IMR-90 (cell line): Measurements from ENCODE around the gene GPC5. TPM values are rescaled to one million over a fixed set of nuclear protein-coding genes. Genes with fewer than 3 reads are reported as not detected.
A peak's percentile ranks its signal among the peaks of the same experiment; 100 is the strongest.

Experiments used
- ATAC-seq: fragments of 200-7000 bp; cut with Tn5 transposase; 2 replicates; pipeline ENCODE4 v1.9.1; 2020; ENCODE audit warnings: low read depth, mild to moderate bottlenecking, moderate library complexity
- BruUV-seq: library from RNA; stranded (reverse); fragments of 400-500 nt; replicated peaks from 2 replicates; lab custom pipeline; 2021; lab: Mats Ljungman, UMichigan
- CTCF ChIA-PET: fragments of 300-600 bp; formaldehyde crosslinking; extraction: SDS; loops from one replicate; lab custom pipeline; 2021; ENCODE audit warnings: antibody characterized with exemption; lab: Yijun Ruan, JAX
- POLR2A ChIA-PET: fragments of 300-600 bp; sonication (Branson Sonifier 250); formaldehyde crosslinking; loops from one replicate; lab custom pipeline; 2022; ENCODE audit warnings: antibody characterized with exemption; ENCODE audit not compliant: unreplicated experiment; lab: Charles Lee
- DNase-seq: peaks from one replicate; pipeline ENCODE4 v3.0.0; 2013
- H2AFZ ChIP-seq: replicated peaks from 2 replicates; pipeline ENCODE3; 2013; ENCODE audit warnings: low read length, mild to moderate bottlenecking; ENCODE audit not compliant: poor library complexity
- H2AK5ac ChIP-seq: 2 replicates; pipeline ENCODE4 v1.6.1; 2013; ENCODE audit warnings: low read depth, low read length, inconsistent platforms
- H2AK9ac ChIP-seq: replicated peaks from 2 replicates; pipeline ENCODE3; 2013; ENCODE audit warnings: mild to moderate bottlenecking, low read depth, low read length, moderate library complexity; ENCODE audit not compliant: poor library complexity
- H2BK120ac ChIP-seq: 2 replicates; pipeline ENCODE4 v1.6.1; 2013; ENCODE audit warnings: low read depth, low read length, inconsistent platforms
- H2BK15ac ChIP-seq: 3 replicates; pipeline ENCODE4 v1.6.1; 2013; ENCODE audit warnings: low read depth, low read length, inconsistent platforms
- H2BK20ac ChIP-seq: 2 replicates; pipeline ENCODE4 v1.6.1; 2013; ENCODE audit warnings: low read depth, mild to moderate bottlenecking, inconsistent platforms, low read length, moderate library complexity
- H2BK5ac ChIP-seq: 2 replicates; pipeline ENCODE4 v1.6.1; 2013; ENCODE audit warnings: mild to moderate bottlenecking, low read depth, low read length, inconsistent platforms; ENCODE audit not compliant: poor library complexity, severe bottlenecking
- H3K14ac ChIP-seq: replicated peaks from 2 replicates; pipeline ENCODE4 v1.6.1; 2013; ENCODE audit warnings: low read depth, low read length, inconsistent platforms
- H3K18ac ChIP-seq: 2 replicates; pipeline ENCODE4 v1.6.1; 2013; ENCODE audit warnings: low read depth, low read length, control low read depth
- H3K23ac ChIP-seq: 2 replicates; pipeline ENCODE4 v1.6.1; 2013; ENCODE audit warnings: low read depth, low read length, inconsistent platforms
- H3K27ac ChIP-seq: 2 replicates; pipeline ENCODE4 v1.5.1; 2013; ENCODE audit warnings: mild to moderate bottlenecking, control low read depth, low read length; ENCODE audit not compliant: insufficient read depth
- H3K27me3 ChIP-seq: 2 replicates; pipeline ENCODE4 v1.6.1; 2013; ENCODE audit warnings: low read length; ENCODE audit not compliant: control insufficient read depth, insufficient read depth
- H3K36me3 ChIP-seq: 2 replicates; pipeline ENCODE4 v1.6.1; 2013; ENCODE audit warnings: low read length, mixed read lengths; ENCODE audit not compliant: control insufficient read depth, insufficient read depth
- H3K4ac ChIP-seq: 2 replicates; pipeline ENCODE4 v1.6.1; 2013; ENCODE audit warnings: low read depth, low read length, inconsistent platforms
- H3K4me1 ChIP-seq: 2 replicates; pipeline ENCODE4 v1.6.1; 2013; ENCODE audit warnings: low read length, mixed read lengths; ENCODE audit not compliant: control insufficient read depth, insufficient read depth
- H3K4me2 ChIP-seq: 2 replicates; pipeline ENCODE4 v1.6.1; 2013; ENCODE audit warnings: low read depth, mild to moderate bottlenecking, control low read depth, low read length, moderate library complexity
- H3K4me3 ChIP-seq: 2 replicates; pipeline ENCODE4 v1.5.1; 2013; ENCODE audit warnings: low read depth, mild to moderate bottlenecking, control low read depth, low read length, moderate library complexity; ENCODE audit not compliant: insufficient read depth
- H3K56ac ChIP-seq: 2 replicates; pipeline ENCODE4 v1.6.1; 2013; ENCODE audit warnings: low read length, inconsistent platforms; ENCODE audit not compliant: insufficient read depth; ENCODE audit errors: extremely low read depth
- H3K79me1 ChIP-seq, 2 experiments: 2 replicates each; pipeline ENCODE4 v1.6.1; 2013; ENCODE audit warnings: low read length in 2 of 2, inconsistent platforms in 1 of 2, low read depth in 1 of 2
- H3K9ac ChIP-seq: 2 replicates; pipeline ENCODE4 v1.6.1; 2013; ENCODE audit warnings: low read depth, low read length, control low read depth
- H3K9me1 ChIP-seq: 2 replicates; pipeline ENCODE4 v1.6.1; 2013; ENCODE audit warnings: low read length, inconsistent platforms; ENCODE audit not compliant: insufficient read depth
- H3K9me3 ChIP-seq: 2 replicates; pipeline ENCODE4 v1.6.1; 2013; ENCODE audit warnings: low read length; ENCODE audit not compliant: control insufficient read depth, insufficient read depth
- H4K20me1 ChIP-seq: 2 replicates; pipeline ENCODE4 v1.6.1; 2013; ENCODE audit warnings: low read length, inconsistent platforms; ENCODE audit not compliant: insufficient read depth
- H4K5ac ChIP-seq: 2 replicates; pipeline ENCODE4 v1.6.1; 2013; ENCODE audit warnings: mild to moderate bottlenecking, low read depth, low read length, control low read depth
- H4K8ac ChIP-seq, 2 experiments: 2 replicates each; pipeline ENCODE4 v1.6.1; 2013; ENCODE audit warnings: low read depth in 2 of 2, low read length in 2 of 2, control low read depth in 1 of 2, inconsistent platforms in 1 of 2
- H4K91ac ChIP-seq: 2 replicates; pipeline ENCODE4 v1.6.1; 2013; ENCODE audit warnings: low read depth, low read length, inconsistent platforms; ENCODE audit not compliant: insufficient read depth
- CEBPB ChIP-seq: IDR thresholded peaks from 2 replicates; pipeline ENCODE4 v1.6.1; 2012; ENCODE audit warnings: low read depth, low read length, improper control_type of control experiment
- FOS ChIP-seq: fragments of 150-350 bp; IDR thresholded peaks from 2 replicates; pipeline ENCODE4 v1.6.1; 2016; ENCODE audit warnings: low read depth, low read length
- WGBS, 2 experiments: methylation state at CpG; one replicate each; pipeline versions ENCODE4 v1.1.5 to v1.1.7; 2013; ENCODE audit warnings: missing lambda C conversion rate in 2 of 2; ENCODE audit not compliant: insufficient read length in 1 of 2; ENCODE audit errors: extremely low coverage in 2 of 2; 5-methylcytosine and 5-hydroxymethylcytosine counted together
- dilution Hi-C: fragments of 300-500 bp; cut with HindIII; formaldehyde crosslinking; loops from one replicate; pipeline ENCODE4 v1.14.3; 2018; ENCODE audit warnings: low sequenced_read_pairs; ENCODE audit not compliant: unreplicated experiment
- in situ Hi-C: fragments of 300-500 bp; cut with MboI; formaldehyde crosslinking; loops from 3 replicates; pipeline ENCODE4 v1.14.3; 2019; ENCODE audit warnings: low sequenced_read_pairs, inconsistent platforms, mixed read lengths
- intact Hi-C: fragments of 100-400 bp; cut with micrococcal nuclease; formaldehyde crosslinking; loops from 2 replicates; pipeline ENCODE4 v1.10.0; 2022
- polyA plus RNA-seq, 3 experiments: library from polyadenylated mRNA; depleted of rRNA; stranded (reverse); fragments of >200 nt; gene quantifications; 2 replicates each; pipeline ENCODE4 v1.2.3, GENCODE V29; 2012; ENCODE audit warnings: low replicate concordance in 1 of 3
- total RNA-seq: library from RNA; depleted of rRNA; stranded (reverse); fragments of >200 nt; gene quantifications from 2 replicates; pipeline ENCODE4 v1.2.3, GENCODE V29; 2012

GPC5 gene
- total and polyA plus RNA-seq, 2 of the 4 experiments (the other 2 are of a cell fraction): 0.94 to 1.8 TPM

- CTCF ChIA-PET: no interaction called here
- DNase-seq: no peak
These were observed 1345.6 kb downstream of the GPC5 start for GRCh38 chr13:92743992-92744391.

More at GRCh38 chr13:92743992-92744391, 1345.6 kb downstream of the GPC5 start:
- dilution Hi-C loops: no loop called here
- H3K18ac ChIP-seq: no peak overlapping the region
- H2BK15ac ChIP-seq: no peak overlapping the region
- H3K4ac ChIP-seq: no peak overlapping the region
- H3K4me2 ChIP-seq: no peak overlapping the region
- H4K91ac ChIP-seq: no peak overlapping the region
- WGBS, 2 experiments: no CpG with 5 or more reads among the region's 1 CpG
- H3K9me1 ChIP-seq: no peaks in the 10 kb centered on the region
- no peak for ATAC-seq
- H2AK5ac ChIP-seq: no peak overlapping the region
- H4K5ac ChIP-seq: no peak overlapping the region
- no peak overlapping the region for H3K23ac ChIP-seq
- H3K9me3 ChIP-seq: no peaks in the 10 kb centered on the region
- H2BK120ac ChIP-seq: no peak overlapping the region
- no peaks in the 10 kb centered on the region for H3K4me1 ChIP-seq
- no peak overlapping the region for H2AFZ ChIP-seq
- H2AK9ac ChIP-seq: no peak overlapping the region
- in situ Hi-C loops: no loop called here
- H4K20me1 ChIP-seq: no peaks in the 10 kb centered on the region
- no peaks in the 10 kb centered on the region for H3K36me3 ChIP-seq
- no peak overlapping the region for H4K8ac ChIP-seq
- H2BK5ac ChIP-seq: no peak overlapping the region
- no peak overlapping the region for H3K56ac ChIP-seq
- no peak overlapping the region for H2BK20ac ChIP-seq
- TF ChIP-seq FOS (no peak), CEBPB (0 out of 2 replicates have a peak, but pooled peaks have one; percentile 51)
- POLR2A ChIA-PET: no interaction called here
- intact Hi-C loops: no loop called here
- H3K4me3 ChIP-seq: no peak overlapping the region
- H3K27ac ChIP-seq: no peak overlapping the region
- H3K27me3 ChIP-seq: no peaks in the 10 kb centered on the region
- H3K14ac ChIP-seq: no peak overlapping the region
- no peak overlapping the region for H3K9ac ChIP-seq
- H3K79me1 ChIP-seq: no peaks in the 10 kb centered on the region
- no TSS peak for BruUV-seq
